GM19467 (cell line): ENCODE measurements around the gene DDX47.
"Not testable (repeated sequence)": the region's sequence is repeated elsewhere in the genome, so short reads cannot be mapped to it uniquely, and the experiment has no call there.

Source experiments
- ATAC-seq: cut with Tn5 transposase; IDR thresholded peaks from one replicate; pipeline ENCODE4 v1.9.1; 2021; ENCODE audit warnings: mild to moderate bottlenecking, moderate library complexity; ENCODE audit not compliant: unreplicated experiment

DDX47 gene

GRCh38 chr12:12870465-12870864 is 57.3 kb downstream of the DDX47 start:
- ATAC-seq = no peak

DNA sequence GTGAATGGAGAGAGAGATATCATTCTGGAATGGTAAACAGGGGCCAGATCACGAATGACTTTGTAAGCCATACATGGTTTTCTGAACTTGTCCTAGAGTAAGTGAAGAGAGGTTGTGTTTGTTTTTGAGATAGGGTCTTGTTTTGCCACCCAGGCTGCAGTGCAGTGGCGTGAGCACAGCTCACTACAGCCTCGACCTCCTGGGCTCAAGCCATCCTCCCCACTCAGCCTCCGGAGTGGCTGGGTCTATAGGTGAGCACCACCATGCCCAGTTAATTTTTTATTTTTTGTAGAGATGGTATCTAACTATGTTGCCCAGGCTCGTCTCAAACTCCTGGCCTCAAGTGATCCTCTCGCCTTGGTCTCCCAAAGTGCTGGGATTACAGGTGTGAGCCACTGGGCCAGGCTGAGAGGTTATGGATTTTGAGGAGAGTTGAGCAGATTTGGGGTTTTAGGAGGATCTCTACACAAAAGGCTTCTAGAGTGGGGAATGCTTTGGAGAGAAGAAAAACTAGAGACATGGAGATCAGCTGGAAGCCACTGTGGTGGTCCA is 58.5 kb downstream of the DDX47 start:
- ATAC-seq = no peak

- no peak for ATAC-seq
Measured at GRCh38 chr12:12872139-12872933, 59.2 kb downstream of the DDX47 start.

- no peak for ATAC-seq
Measured at GRCh38 chr12:12872934-12873275, 59.8 kb downstream of the DDX47 start.

GRCh38 chr12:12874029-12874428 is 60.9 kb downstream of the DDX47 start:
- ATAC-seq = no peak

DNA sequence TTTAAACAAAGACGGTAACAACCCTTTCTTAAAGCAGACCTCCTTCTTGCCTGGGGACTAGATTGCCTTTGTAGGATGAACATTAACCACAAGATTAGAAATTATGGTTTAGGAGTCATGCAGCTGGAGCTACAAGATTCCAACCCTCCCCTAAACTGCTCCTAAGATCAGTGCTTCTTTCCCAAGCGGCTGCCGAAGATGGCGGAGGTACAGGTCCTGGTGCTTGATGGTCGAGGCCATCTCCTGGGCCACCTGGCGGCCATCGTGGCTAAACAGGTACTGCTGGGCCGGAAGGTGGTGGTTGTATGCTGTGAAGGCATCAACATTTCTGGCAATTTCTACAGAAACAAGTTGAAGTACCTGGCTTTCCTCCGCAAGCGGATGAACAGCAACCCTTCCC is 62.2 kb downstream of the DDX47 start:
- not testable (repeated sequence) for ATAC-seq

- no peak for ATAC-seq
Measured at GRCh38 chr12:12877153-12877768, 64.1 kb downstream of the DDX47 start.

DNA sequence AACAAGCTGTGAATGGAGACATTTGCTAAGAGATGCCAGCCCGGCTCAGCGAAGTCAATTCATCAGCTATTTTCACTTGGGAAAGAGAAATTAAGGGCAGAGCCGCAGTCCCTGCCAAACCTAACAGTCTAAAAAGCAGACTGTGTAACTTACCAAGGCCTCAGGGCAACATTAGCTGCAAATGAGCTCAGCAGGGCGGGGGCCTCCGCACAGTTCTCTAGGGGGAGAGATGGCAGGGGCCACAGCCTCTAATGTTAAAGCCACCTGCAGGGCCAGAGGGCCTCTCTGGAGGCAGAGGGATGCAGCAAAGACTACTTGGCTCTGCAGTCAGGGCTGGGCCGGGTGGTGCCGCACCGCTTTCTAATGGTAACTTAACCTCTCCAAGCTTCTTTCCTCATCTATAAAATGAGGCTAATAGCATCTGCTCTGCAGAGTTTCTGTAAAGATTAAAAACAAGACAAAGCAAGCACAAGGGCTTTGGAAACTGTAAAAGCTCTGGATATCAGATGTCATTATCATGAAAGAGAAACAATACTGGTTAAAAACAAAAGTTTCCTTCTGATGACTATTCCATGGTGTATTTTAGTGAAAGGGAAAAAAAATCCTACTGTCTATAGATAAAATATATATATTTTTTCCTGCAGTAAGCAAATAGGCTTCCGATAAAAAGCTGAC is 64.8 kb downstream of the DDX47 start:
- ATAC-seq = no peak
